Prostate gland (tissue), 2 donors: ENCODE results near the gene GDPD4. TPM values are rescaled to one million over a fixed set of nuclear protein-coding genes. Genes with fewer than 3 reads are reported as not detected.

Source experiments
- DNase-seq: peaks from one replicate; pipeline ENCODE4 v3.0.0-alpha.2; 2019; ENCODE audit warnings: low spot score
- H3K27ac ChIP-seq, 2 donors: fragments of 200-600 bp; sonication (generic); 2 replicates each; pipeline ENCODE4 v1.5.1; 2017 to 2019
- H3K27me3 ChIP-seq: fragments of 200-600 bp; sonication (generic); replicated peaks from 2 replicates; pipeline ENCODE4 v1.5.1; 2019; ENCODE audit not compliant: insufficient read depth
- H3K36me3 ChIP-seq, 2 donors: fragments of 200-600 bp; sonication (generic); 1 replicate in 1 of 2; 2 replicates in 1 of 2; pipeline versions ENCODE4 v1.5.1 to v1.8.1; 2017 to 2019
- H3K4me1 ChIP-seq: fragments of 200-600 bp; sonication (generic); replicated peaks from 2 replicates; pipeline ENCODE4 v1.5.1; 2019
- H3K4me3 ChIP-seq, 2 donors: fragments of 200-600 bp; sonication (generic); 2 replicates each; pipeline ENCODE4 v1.5.1; 2017 to 2019
- H3K9me3 ChIP-seq: fragments of 200-600 bp; sonication (generic); 2 replicates; pipeline ENCODE4 v1.5.1; 2017
- POLR2A ChIP-seq: fragments of 450-650 bp; IDR thresholded peaks from one replicate; pipeline ENCODE4 v1.6.1; 2016; ENCODE audit warnings: antibody characterized with exemption, mild to moderate bottlenecking
- POLR2AphosphoS5 ChIP-seq: sonication (generic); formaldehyde crosslinking; IDR thresholded peaks from one replicate; pipeline ENCODE4 v1.6.1; 2017; ENCODE audit warnings: antibody characterized with exemption
- WGBS: methylation state at CpG from one replicate; pipeline ENCODE4 v1.1.5; 2018; 5-methylcytosine and 5-hydroxymethylcytosine counted together
- intact Hi-C: fragments of 100-400 bp; cut with DNase I; formaldehyde crosslinking; loops from one replicate; pipeline ENCODE4 v1.14.2; 2022
- total RNA-seq, 2 donors: library from RNA; depleted of rRNA; stranded (reverse); fragments of >200 nt; gene quantifications; one replicate each; pipeline ENCODE4 v1.1.0, GENCODE V29; 2016
- TF ChIP-seq, protein P1 (sequence below), 4 experiments: fragments of 200-600 bp in 2 of 4; fragments of 450-650 bp in 2 of 4; sonication (generic) in 2 of 4; IDR thresholded peaks; 1 replicate in 3 of 4; 2 replicates in 1 of 4; pipeline ENCODE4 v1.5.1; 2016 to 2019; ENCODE audit warnings: antibody characterized with exemption in 4 of 4, mild to moderate bottlenecking in 2 of 4, moderate library complexity in 2 of 4

GDPD4 gene
- total RNA-seq, 2 donors from 2014 or later, result 7.4 TPM; not detected in 1

DNA sequence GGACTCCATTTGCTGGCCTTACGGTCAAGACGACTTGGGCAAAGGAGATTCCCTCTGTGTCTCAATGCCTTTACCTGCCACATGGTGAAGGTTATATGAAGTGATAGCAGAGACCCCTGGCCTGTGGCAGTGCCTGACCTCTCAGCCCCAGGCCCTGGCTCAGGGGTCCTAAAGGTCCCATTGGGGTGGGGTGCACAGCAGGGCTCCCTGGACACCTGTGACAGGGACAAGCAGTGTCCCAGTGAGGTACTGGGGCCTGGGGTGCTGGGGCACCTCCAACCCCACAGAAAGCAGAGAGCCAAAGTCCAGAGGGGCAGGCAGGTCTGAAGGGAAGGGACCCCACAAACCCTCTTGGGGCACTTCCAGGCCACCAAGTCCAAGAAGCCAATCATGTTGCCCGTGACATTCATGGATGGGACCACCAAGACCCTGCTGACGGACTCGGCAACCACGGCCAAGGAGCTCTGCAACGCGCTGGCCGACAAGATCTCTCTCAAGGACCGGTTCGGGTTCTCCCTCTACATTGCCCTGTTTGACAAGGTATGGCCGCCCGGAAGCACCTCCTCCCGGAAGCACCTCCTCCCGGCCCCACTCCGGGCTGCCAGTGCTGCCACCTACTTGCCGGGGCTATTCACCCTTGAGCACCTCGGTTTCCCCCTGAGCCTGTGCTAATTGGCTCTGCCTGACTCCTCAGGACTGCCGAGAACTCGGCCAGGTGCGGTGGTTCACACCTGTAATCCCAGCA lies 111.0 kb downstream of the GDPD4 start:
- DNase-seq, result no peak
- Histone ChIP-seq H3K36me3 (no peaks in the 10 kb centered on the region), H3K27me3 (no peaks in the 10 kb centered on the region), H3K4me3 (no peak overlapping the region), H3K9me3 (no peaks in the 10 kb centered on the region), H3K27ac (no peak overlapping the region), H3K4me1 (no peaks in the 10 kb centered on the region)
- WGBS, result 90% methylated on average over 21 of the region's 21 CpGs
- intact Hi-C loops, result loop anchor here (5.0 kb wide), 1 partner anchor 362 kb away; no protein-coding TSS in a partner anchor
- TF ChIP-seq, protein P1, sequence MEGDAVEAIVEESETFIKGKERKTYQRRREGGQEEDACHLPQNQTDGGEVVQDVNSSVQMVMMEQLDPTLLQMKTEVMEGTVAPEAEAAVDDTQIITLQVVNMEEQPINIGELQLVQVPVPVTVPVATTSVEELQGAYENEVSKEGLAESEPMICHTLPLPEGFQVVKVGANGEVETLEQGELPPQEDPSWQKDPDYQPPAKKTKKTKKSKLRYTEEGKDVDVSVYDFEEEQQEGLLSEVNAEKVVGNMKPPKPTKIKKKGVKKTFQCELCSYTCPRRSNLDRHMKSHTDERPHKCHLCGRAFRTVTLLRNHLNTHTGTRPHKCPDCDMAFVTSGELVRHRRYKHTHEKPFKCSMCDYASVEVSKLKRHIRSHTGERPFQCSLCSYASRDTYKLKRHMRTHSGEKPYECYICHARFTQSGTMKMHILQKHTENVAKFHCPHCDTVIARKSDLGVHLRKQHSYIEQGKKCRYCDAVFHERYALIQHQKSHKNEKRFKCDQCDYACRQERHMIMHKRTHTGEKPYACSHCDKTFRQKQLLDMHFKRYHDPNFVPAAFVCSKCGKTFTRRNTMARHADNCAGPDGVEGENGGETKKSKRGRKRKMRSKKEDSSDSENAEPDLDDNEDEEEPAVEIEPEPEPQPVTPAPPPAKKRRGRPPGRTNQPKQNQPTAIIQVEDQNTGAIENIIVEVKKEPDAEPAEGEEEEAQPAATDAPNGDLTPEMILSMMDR (IDR thresholded peaks at IDR 0.05), result no peak
- TF ChIP-seq POLR2A (no peak), POLR2AphosphoS5 (no peak)

DNA sequence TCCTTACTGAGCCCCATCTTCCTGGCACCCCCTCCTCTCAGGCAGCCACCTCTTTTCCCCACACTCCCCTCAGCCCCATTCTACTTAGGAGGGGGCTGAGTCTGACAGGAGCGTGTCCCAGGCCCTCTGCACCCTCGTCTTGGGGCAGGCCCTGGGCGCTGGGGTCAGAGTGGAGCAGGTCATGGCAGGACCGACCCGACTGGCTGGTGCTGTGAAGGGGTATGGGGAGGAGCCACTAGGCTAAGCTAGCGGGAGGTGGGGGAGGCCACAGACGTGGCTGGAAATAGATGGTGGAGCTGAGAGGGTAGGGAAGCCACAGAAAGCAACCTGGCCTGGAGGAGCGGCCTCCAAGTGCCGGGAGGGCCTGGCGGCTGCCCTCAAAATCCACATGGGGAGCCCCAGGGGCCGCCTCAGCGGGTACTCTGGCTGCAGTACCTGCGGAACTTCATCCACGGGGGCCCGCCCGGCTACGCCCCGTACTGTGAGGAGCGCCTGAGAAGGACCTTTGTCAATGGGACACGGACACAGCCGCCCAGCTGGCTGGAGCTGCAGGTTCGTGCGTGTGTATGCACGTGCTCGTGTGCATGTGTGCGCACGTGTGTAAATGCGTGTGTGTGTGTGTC lies 111.8 kb downstream of the GDPD4 start:
- TF ChIP-seq, protein P1 (IDR thresholded peaks at IDR 0.05), result no peak
- H3K27me3 ChIP-seq, result no peaks in the 10 kb centered on the region
- no peak overlapping the region for H3K4me3 ChIP-seq
- no peaks in the 10 kb centered on the region for H3K36me3 ChIP-seq
- H3K9me3 ChIP-seq, result no peaks in the 10 kb centered on the region
- no peak overlapping the region for H3K27ac ChIP-seq
- no peak for DNase-seq
- 91% methylated on average over 28 of the region's 28 CpGs for WGBS
- intact Hi-C loops, result loop anchor here (5.0 to 10.0 kb wide), 3 partner anchors 62 to 363 kb away; partner anchors contain the start of gene MYO7A
- no peaks in the 10 kb centered on the region for H3K4me1 ChIP-seq

DNA sequence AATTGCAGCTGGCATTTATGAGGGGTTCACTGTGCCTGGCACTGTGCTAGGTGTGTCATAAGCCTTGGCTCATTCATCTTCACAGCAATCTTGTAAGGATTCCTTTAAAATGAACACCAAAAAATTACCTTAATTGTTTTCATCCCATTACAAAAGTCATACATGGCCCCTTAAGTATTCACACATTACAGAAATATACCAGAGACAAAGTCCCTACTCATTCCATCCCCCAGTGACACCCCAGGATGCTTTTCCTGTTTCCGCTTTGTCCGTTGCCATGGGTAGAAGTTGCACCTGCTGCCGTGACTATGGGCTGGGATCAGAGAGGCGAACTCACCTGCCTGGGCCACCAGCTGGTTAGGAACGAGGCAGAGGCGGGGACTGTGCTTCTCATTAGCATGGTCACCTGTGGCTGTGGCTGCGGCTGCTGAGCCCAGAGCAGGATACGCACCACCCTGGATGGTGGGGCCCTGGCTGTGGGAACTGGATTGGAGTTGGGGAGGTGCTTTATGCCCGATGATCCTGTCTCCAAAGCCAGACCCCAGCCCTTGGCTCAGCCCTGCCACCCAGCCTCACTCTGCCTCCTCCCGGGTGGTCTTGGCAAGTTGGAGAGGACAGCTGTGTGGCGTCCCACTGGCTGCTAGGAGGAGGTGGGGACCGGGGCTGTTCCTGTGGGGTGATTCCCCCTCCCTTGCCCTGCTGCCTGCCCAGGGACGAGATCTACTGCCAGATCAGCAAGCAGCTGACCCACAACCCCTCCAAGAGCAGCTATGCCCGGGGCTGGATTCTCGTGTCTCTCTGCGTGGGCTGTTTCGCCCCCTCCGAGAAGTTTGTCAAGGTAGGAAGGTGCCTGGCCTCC lies 112.6 kb downstream of the GDPD4 start:
- WGBS, result 83% methylated on average over 18 of the region's 18 CpGs

DNA sequence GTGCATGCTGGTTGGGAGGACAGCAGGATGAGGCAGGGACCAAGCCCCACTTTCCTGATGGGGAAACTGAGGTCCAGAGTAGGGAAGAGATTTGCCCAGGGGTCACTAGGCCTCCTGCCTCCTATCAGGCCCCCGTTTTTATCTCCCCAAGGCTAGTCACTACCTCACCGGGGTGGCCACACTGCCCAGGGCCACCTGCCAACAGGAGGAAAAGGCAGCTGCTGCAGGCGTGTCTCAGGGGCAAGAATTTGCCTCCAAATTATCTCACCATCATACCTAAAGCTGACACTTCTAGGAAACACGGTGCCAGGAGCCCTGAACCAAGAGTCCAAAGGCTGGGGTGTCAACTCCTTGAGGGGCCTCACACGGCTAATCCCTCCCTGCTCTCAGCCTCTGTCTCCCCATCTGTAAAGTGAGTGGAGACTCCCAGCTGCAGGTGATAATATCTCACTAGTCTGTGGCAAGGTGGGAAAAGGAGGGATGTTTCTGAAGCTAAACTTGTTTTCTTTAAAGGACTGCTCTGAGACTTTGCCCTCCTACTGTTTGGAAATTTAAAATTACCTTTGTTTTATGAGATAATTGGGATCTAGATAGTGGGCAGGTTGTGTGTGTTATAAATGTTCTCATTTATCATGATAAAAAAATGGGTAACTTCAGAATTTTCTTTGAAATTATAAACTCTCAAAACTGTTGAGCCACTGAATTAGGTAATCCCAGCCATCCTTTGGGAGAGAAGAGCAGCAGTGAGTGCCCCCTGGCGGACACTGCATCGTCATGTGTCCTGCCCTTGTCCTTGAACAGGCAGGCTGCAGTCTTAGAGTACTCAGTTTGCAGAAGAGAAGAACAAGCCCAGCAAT lies 113.5 kb downstream of the GDPD4 start:
- 63% methylated on average over 7 of the region's 7 CpGs for WGBS
- no peak for TF ChIP-seq POLR2A
- TF ChIP-seq POLR2AphosphoS5, result no peak
- TF ChIP-seq, protein P1 (IDR thresholded peaks at IDR 0.05), result peak; percentile 41 to 84 (median 76)
- DNase-seq, result peak; percentile 72
- no peak overlapping the region for H3K27ac ChIP-seq
- H3K4me1 ChIP-seq, result no peaks in the 10 kb centered on the region
- H3K9me3 ChIP-seq, result no peaks in the 10 kb centered on the region
- H3K27me3 ChIP-seq, result no peaks in the 10 kb centered on the region
- no peaks in the 10 kb centered on the region for H3K36me3 ChIP-seq
- no peak overlapping the region for H3K4me3 ChIP-seq
- intact Hi-C loops, result loop anchor here (5.0 to 10.0 kb wide), 2 partner anchors 61 to 143 kb away; partner anchors contain the start of gene MYO7A

More for the DNA sequence above, 112.6 kb downstream of the GDPD4 start:
- Histone ChIP-seq H3K27me3 (no peaks in the 10 kb centered on the region), H3K4me1 (no peaks in the 10 kb centered on the region), H3K27ac (no peak overlapping the region), H3K4me3 (no peak overlapping the region), H3K9me3 (no peaks in the 10 kb centered on the region), H3K36me3 (no peaks in the 10 kb centered on the region)
- TF ChIP-seq POLR2AphosphoS5 (no peak), POLR2A (no peak)
- TF ChIP-seq, protein P1 (IDR thresholded peaks at IDR 0.05), result no peak
- intact Hi-C loops, result loop anchor here (5.0 to 10.0 kb wide), 2 partner anchors 62 to 144 kb away; partner anchors contain the start of gene MYO7A
- no peak for DNase-seq
